HL-60 (cell line): Measurements from ENCODE around the gene WDR31.

ENCODE experiments used
- DNase-seq, 2 experiments: peaks; one replicate each; pipeline ENCODE4 v3.0.0-alpha.2; 2010 to 2020; ENCODE audit warnings: low read depth in 1 of 2, low spot score in 1 of 2
- H3K27ac ChIP-seq: fragments of 250-450 bp; sonication (Bioruptor Pico); replicated peaks from 2 replicates; pipeline ENCODE4 v1.5.1; 2020; ENCODE audit warnings: mild to moderate bottlenecking, moderate library complexity
- H3K27me3 ChIP-seq: fragments of 250-450 bp; sonication (Bioruptor Pico); 2 replicates; pipeline ENCODE4 v1.5.1; 2021; ENCODE audit warnings: mild to moderate bottlenecking, moderate library complexity; ENCODE audit not compliant: insufficient read depth, poor library complexity, severe bottlenecking
- H3K4me3 ChIP-seq: replicated peaks from 2 replicates; pipeline ENCODE4 v1.5.1; 2011; ENCODE audit warnings: mild to moderate bottlenecking, control low read depth, low read length; ENCODE audit not compliant: insufficient read depth
- GABPA ChIP-seq: IDR thresholded peaks from 2 replicates; pipeline ENCODE4 v1.6.1; 2012; ENCODE audit warnings: low read depth
- POLR2AphosphoS5 ChIP-seq: IDR thresholded peaks from 2 replicates; pipeline ENCODE4 v1.6.1; 2012; ENCODE audit warnings: low read depth
- SPI1 ChIP-seq: IDR thresholded peaks from 2 replicates; pipeline ENCODE4 v1.6.1; 2012; ENCODE audit warnings: low read depth, mild to moderate bottlenecking, borderline replicate concordance
- long read RNA-seq: library from polyadenylated mRNA; unstranded; transcript quantifications from one replicate; pipeline ENCODE4 v2.0.0, GENCODE V29; 2020
- TF ChIP-seq, protein P1 (sequence below): IDR thresholded peaks from 2 replicates; pipeline ENCODE4 v1.6.1; 2012; ENCODE audit warnings: low read depth; ENCODE audit not compliant: insufficient replicate concordance
- TF ChIP-seq, protein P2 (sequence below): IDR thresholded peaks from one replicate; pipeline ENCODE4 v1.5.1; 2011; ENCODE audit warnings: low read length, control low read depth, inconsistent platforms; ENCODE audit not compliant: insufficient read depth

The WDR31 gene
- long read RNA-seq, full-length matches to known transcripts, result 16 of 36 reads
- long read RNA-seq, partial matches to known transcripts, result 1 of 36 reads
- long read RNA-seq, other reads (novel, unspliced or antisense), result 19 of 36 reads

DNA sequence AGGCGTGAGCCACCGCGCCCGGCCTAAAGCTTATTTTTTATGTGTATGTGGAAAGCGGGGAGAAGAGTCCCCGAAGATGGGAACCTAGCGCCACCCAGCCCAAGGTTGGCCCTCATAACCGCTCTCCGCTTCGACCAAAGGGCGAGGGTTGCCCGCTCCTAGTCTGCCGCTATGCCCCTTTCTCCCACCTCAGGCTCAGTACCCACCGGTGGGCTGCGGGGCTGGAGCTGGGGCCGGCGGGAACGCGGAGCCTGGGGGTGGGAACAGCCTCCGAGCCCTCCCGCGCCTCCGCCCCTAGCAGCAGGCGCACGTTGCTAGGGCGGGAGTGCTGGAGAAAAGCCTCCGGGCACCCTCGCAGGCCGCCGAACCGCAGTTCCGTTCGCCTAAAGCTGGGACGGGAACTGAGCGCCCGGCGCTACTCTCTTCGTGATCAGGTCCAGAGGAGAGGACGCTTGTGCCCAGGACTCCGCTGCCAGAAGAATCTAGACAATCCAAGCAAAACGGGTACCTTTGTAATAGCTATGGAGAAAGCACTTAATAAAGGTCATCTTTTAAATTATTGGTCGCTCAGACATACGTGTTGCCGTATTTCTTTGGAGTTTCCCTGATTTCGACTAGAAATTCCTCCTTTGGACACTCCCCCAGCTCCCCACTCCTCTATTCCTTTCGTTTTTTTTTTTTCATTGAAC, at the start of gene WDR31:
Gene WDR31, minus strand, starts transcription at position 265 of the 689 bp plus-strand sequence. CDS start 8,253 bp downstream, outside the sequence.
- TF ChIP-seq, protein P1, sequence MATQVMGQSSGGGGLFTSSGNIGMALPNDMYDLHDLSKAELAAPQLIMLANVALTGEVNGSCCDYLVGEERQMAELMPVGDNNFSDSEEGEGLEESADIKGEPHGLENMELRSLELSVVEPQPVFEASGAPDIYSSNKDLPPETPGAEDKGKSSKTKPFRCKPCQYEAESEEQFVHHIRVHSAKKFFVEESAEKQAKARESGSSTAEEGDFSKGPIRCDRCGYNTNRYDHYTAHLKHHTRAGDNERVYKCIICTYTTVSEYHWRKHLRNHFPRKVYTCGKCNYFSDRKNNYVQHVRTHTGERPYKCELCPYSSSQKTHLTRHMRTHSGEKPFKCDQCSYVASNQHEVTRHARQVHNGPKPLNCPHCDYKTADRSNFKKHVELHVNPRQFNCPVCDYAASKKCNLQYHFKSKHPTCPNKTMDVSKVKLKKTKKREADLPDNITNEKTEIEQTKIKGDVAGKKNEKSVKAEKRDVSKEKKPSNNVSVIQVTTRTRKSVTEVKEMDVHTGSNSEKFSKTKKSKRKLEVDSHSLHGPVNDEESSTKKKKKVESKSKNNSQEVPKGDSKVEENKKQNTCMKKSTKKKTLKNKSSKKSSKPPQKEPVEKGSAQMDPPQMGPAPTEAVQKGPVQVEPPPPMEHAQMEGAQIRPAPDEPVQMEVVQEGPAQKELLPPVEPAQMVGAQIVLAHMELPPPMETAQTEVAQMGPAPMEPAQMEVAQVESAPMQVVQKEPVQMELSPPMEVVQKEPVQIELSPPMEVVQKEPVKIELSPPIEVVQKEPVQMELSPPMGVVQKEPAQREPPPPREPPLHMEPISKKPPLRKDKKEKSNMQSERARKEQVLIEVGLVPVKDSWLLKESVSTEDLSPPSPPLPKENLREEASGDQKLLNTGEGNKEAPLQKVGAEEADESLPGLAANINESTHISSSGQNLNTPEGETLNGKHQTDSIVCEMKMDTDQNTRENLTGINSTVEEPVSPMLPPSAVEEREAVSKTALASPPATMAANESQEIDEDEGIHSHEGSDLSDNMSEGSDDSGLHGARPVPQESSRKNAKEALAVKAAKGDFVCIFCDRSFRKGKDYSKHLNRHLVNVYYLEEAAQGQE, result peak; percentile 42
- TF ChIP-seq GABPA, result peak; percentile 87
- peak; percentile 71; the same call in 1 of the 2 replicates for TF ChIP-seq POLR2AphosphoS5
- peak; percentile 68; the same call in 1 of the 2 replicates for TF ChIP-seq SPI1
- TF ChIP-seq, protein P2, sequence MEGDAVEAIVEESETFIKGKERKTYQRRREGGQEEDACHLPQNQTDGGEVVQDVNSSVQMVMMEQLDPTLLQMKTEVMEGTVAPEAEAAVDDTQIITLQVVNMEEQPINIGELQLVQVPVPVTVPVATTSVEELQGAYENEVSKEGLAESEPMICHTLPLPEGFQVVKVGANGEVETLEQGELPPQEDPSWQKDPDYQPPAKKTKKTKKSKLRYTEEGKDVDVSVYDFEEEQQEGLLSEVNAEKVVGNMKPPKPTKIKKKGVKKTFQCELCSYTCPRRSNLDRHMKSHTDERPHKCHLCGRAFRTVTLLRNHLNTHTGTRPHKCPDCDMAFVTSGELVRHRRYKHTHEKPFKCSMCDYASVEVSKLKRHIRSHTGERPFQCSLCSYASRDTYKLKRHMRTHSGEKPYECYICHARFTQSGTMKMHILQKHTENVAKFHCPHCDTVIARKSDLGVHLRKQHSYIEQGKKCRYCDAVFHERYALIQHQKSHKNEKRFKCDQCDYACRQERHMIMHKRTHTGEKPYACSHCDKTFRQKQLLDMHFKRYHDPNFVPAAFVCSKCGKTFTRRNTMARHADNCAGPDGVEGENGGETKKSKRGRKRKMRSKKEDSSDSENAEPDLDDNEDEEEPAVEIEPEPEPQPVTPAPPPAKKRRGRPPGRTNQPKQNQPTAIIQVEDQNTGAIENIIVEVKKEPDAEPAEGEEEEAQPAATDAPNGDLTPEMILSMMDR, result no peak
- Histone ChIP-seq H3K27me3 (no peaks in the 10 kb centered on the region), H3K27ac (peak within 1 kb of the TSS; percentile 61), H3K4me3 (peak within 1 kb of the TSS; percentile 73)
- peak; percentile 67 to 87 for DNase-seq

DNA sequence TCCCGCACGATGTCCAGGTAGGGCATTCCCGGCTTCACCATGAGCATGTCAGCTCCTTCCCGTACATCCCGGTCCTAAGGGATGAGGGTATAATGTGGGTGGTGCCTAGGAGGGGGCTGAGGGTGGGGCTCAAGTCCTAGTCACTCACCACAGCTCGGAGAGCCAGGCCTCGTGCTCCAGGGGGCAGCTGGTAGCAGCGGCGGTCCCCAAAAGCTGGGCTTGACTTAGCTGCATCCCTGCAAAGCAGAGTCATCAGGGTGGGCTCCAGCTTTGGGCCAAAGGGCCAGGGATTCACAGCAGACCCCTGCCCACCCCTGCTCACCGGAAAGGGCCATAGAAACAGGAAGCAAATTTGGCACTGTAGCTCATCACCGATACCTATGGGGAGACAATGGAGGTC, 49.4 kb upstream of the WDR31 start:
- Histone ChIP-seq H3K4me3 (no peak overlapping the region), H3K27ac (no peak overlapping the region), H3K27me3 (no peaks in the 10 kb centered on the region)
- TF ChIP-seq, protein P1, result no peak
- TF ChIP-seq, protein P2, result no peak
- no peak for TF ChIP-seq POLR2AphosphoS5
- no peak for TF ChIP-seq GABPA
- no peak for TF ChIP-seq SPI1
- DNase-seq, result no peak

DNA sequence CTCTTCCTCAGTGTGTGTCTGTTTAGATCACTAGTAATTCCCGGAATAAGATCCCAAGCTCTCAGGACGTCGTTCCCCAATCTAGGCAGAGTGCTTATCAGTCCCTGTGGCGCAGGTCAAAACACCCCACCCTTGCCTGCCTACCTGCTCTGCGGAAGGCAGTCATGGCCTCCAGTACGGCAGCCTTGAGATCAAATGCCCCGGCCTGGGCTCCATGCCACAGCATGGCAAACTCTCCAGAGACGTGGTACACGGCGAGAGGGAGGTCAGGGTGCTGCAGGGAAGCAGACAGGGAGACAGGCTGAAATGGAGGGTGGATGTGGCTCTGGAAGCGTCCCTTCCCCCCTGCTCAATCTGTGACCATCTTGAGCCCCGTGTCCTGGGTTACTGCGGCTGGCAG, 48.8 kb upstream of the WDR31 start:
- TF ChIP-seq, protein P1, result no peak
- TF ChIP-seq GABPA (no peak), SPI1 (no peak), POLR2AphosphoS5 (no peak)
- TF ChIP-seq, protein P2, result no peak
- no peaks in the 10 kb centered on the region for H3K27me3 ChIP-seq
- H3K27ac ChIP-seq, result no peak overlapping the region
- no peak overlapping the region for H3K4me3 ChIP-seq
- DNase-seq, result no peak
